Activated B cell treated with CpG ODN at 0.5 μM for 24 hours (primary cell): ENCODE results near the gene LHFPL6. TPM values are rescaled to one million over a fixed set of nuclear protein-coding genes. Genes with fewer than 3 reads are reported as not detected.

Source experiments
- ATAC-seq: fragments of 200-7000 bp; cut with Tn5 transposase; one replicate; pipeline ENCODE4 v1.10.0; 2021; ENCODE audit warnings: low read depth, mild to moderate bottlenecking, moderate library complexity
- CTCF ChIA-PET: fragments of 350-600 bp; sonication (Branson Sonifier 250); formaldehyde crosslinking; loops from one replicate; lab custom pipeline; 2021; ENCODE audit warnings: antibody characterized with exemption; lab: Charles Lee
- POLR2A ChIA-PET: fragments of 350-600 bp; sonication (Branson Sonifier 250); formaldehyde crosslinking; loops from one replicate; lab custom pipeline; 2021; ENCODE audit warnings: antibody characterized with exemption; lab: Charles Lee
- DNase-seq: peaks from one replicate; pipeline ENCODE4 v3.0.0; 2022
- H3K27ac Mint-ChIP-seq: one replicate; pipeline ENCODE4 v1.8.0; 2020; ENCODE audit warnings: mixed read lengths
- H3K27me3 Mint-ChIP-seq: one replicate; pipeline ENCODE4 v1.8.0; 2021; ENCODE audit warnings: mixed read lengths
- H3K36me3 Mint-ChIP-seq: one replicate; pipeline ENCODE4 v1.8.0; 2021; ENCODE audit warnings: low read depth, mixed read lengths
- H3K4me1 Mint-ChIP-seq: one replicate; pipeline ENCODE4 v1.8.0; 2021; ENCODE audit warnings: mixed read lengths
- H3K4me3 Mint-ChIP-seq: one replicate; pipeline ENCODE4 v1.8.0; 2020; ENCODE audit warnings: mild to moderate bottlenecking, mixed read lengths
- H3K9me3 Mint-ChIP-seq: one replicate; pipeline ENCODE4 v1.8.0; 2020; ENCODE audit warnings: mixed read lengths
- CTCF ChIP-seq: fragments of 200-600 bp; IDR thresholded peaks from one replicate; pipeline ENCODE4 v1.8.0; 2022; ENCODE audit warnings: antibody characterized with exemption, mild to moderate bottlenecking
- intact Hi-C: fragments of 100-400 bp; cut with micrococcal nuclease; formaldehyde crosslinking; loops from one replicate; pipeline ENCODE4 v1.15.1; 2024
- total RNA-seq: library from RNA; stranded (reverse); gene quantifications from 2 replicates; pipeline ENCODE4 v1.2.3, GENCODE V29; 2022

The LHFPL6 gene
- total RNA-seq, 1 donor from 2014 or later, result 0.13 TPM

DNA sequence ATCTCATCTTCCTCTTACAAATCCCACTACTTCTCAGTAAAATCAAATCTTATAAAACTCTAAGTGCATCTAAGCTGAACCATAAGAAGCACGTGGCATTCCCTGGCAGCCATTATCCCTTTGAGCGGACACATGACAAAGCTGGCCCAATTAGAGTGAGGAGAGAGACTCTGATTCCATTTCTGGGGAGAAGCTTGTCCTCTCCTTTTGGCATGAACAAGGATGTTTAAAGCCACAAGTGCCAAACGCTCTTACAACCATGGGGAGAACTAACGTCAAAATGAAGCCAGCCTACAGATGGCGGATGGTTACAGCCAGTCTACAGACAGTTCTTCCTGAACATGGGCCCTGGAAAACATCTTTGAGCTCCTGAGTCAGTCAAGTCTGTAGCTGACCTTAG lies 231.3 kb downstream of the LHFPL6 start:
- ChIA-PET POLR2A (no interaction called here), CTCF (no interaction called here)
- Mint-ChIP-seq H3K4me1 (no peaks in the 10 kb centered on the region), H3K27me3 (no peaks in the 10 kb centered on the region), H3K9me3 (no peaks in the 10 kb centered on the region), H3K27ac (no peak overlapping the region), H3K36me3 (no peaks in the 10 kb centered on the region), H3K4me3 (no peak overlapping the region)
- intact Hi-C loops, result no loop called here
- DNase-seq, result no peak
- no peak for ATAC-seq
- no peak for TF ChIP-seq CTCF

- CTCF ChIA-PET, result no interaction called here
Observed at GRCh38 chr13:39370554-39370953, 232.4 kb downstream of the LHFPL6 start.

GRCh38 chr13:39370048-39370447 lies 232.9 kb downstream of the LHFPL6 start:
- POLR2A ChIA-PET, result no interaction called here
- intact Hi-C loops, result no loop called here
- Mint-ChIP-seq H3K9me3 (no peaks in the 10 kb centered on the region), H3K27ac (no peak overlapping the region), H3K4me3 (no peak overlapping the region), H3K27me3 (no peaks in the 10 kb centered on the region), H3K36me3 (no peaks in the 10 kb centered on the region), H3K4me1 (no peaks in the 10 kb centered on the region)
- DNase-seq (no peak), ATAC-seq (no peak)
- no peak for TF ChIP-seq CTCF
- CTCF ChIA-PET, result no interaction called here

More at GRCh38 chr13:39370554-39370953, 232.4 kb downstream of the LHFPL6 start:
- Mint-ChIP-seq H3K9me3 (no peaks in the 10 kb centered on the region), H3K27ac (no peak overlapping the region), H3K4me1 (no peaks in the 10 kb centered on the region), H3K36me3 (no peaks in the 10 kb centered on the region), H3K4me3 (no peak overlapping the region), H3K27me3 (no peaks in the 10 kb centered on the region)
- no peak for TF ChIP-seq CTCF
- ATAC-seq (no peak), DNase-seq (no peak)
- intact Hi-C loops, result no loop called here
- POLR2A ChIA-PET, result no interaction called here

DNA sequence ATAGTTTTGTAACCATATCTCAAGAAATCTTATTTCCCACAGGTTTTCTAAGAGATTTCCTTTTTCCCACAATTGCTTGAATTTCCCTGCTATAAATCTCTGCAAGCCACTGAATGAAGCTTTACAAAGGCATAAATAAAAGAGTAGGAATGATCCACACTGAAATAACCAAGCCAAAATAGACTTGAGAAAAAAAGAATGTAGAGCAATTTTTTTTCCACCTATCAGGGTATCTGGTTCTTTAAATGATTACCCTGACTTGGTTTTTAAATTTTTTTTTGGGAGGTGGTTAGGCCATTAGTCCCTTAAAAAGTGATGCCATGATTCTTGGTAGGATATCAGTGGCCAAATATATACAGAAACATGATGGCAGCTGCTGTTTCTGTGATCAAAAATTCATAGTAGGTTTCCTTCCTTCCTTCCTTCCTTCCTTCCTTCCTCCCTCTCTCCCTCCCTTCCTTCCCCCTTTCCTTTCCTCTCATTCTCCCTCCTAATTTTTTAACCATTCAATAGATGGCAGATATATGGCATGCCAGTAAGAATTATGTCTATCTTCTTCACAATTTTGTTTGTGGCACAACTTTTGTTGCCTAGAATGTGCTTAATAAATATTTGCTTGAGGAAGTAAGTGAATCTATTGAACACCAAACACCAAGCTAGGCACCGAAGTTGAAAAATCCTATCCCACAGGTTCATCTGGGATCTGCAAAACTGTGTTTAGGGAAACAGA lies 233.7 kb downstream of the LHFPL6 start:
- H3K4me3 Mint-ChIP-seq, result no peak overlapping the region

DNA sequence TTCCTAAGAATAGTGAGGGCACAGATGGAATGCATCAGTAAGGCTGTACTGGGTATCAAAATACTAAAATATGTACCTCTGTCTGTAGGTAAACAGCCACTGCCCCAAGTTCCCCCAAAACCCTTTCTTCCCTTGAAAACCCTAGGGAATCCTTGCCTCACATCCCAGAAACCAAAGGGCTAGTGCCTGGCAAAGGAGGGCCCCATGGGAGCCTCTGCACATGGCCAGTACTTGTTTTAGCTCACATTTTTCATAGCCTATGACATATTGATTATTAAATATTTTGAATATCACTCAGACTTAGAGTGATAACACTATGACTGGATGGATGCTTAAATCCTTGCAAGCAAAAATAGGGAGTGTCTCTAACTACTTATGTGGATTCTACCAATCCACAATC lies 237.1 kb downstream of the LHFPL6 start:
- ATAC-seq (no peak), DNase-seq (no peak)
- Mint-ChIP-seq H3K36me3 (no peaks in the 10 kb centered on the region), H3K4me1 (no peaks in the 10 kb centered on the region), H3K4me3 (no peak overlapping the region), H3K9me3 (no peaks in the 10 kb centered on the region), H3K27ac (no peak overlapping the region), H3K27me3 (no peaks in the 10 kb centered on the region)
- ChIA-PET CTCF (no interaction called here), POLR2A (no interaction called here)
- TF ChIP-seq CTCF, result no peak
- intact Hi-C loops, result no loop called here

More for the DNA sequence above, 233.7 kb downstream of the LHFPL6 start:
- intact Hi-C loops, result no loop called here
- Mint-ChIP-seq H3K9me3 (no peaks in the 10 kb centered on the region), H3K27me3 (no peaks in the 10 kb centered on the region), H3K36me3 (no peaks in the 10 kb centered on the region), H3K27ac (no peak overlapping the region), H3K4me1 (no peaks in the 10 kb centered on the region)
- no peak for ATAC-seq
- no peak for DNase-seq
- ChIA-PET POLR2A (no interaction called here), CTCF (no interaction called here)
- no peak for TF ChIP-seq CTCF
